Measurements from ENCODE around the gene TFAP2E.

- TF ChIP-seq SNAI2 (CRISPR knock-in tag; IDR thresholded peaks at IDR 0.05) (no peak), ZFP3 (CRISPR knock-in tag; IDR thresholded peaks at IDR 0.05) (no peak)
These were observed 8.9 kb upstream of the TFAP2E start for GRCh38 chr1:35564037-35564883.

All from SK-N-SH treated with all-trans-retinoic acid at 6 μM for 48 hours (cell line).